Measurements from ENCODE around the gene SERPINB13. TPM values are rescaled to one million over a fixed set of nuclear protein-coding genes. Genes with fewer than 3 reads are reported as not detected.

SERPINB13 gene
- total and polyA plus RNA-seq, 3 donors from 2014 or later = not detected

DNA sequence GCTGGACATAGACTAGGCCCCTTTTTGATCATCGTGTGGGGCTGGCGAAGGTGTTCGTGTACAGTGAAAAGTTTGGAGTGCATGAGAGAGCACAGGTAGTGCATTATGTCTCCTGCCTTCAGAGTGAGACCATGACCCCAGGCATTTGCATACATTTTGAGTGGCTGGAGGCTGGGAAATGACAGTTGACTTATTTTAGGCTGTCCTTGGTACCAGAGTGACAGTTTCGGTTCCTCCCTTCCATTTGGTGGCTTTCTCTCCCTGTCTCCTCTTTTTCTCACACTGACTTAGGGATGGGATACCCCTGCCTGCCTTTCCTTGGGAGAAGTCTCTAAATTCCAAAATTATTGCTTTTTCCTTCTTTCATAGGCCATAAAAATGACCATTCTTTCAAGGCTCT is 24.9 kb upstream of the SERPINB13 start:
- intact Hi-C loops (cut with DNase I; ENCODE audit: low total_unique reads) = no loop called here
- no peak overlapping the region for H3K4me3 ChIP-seq
- no peak for DNase-seq
- H3K27me3 ChIP-seq = no peaks in the 10 kb centered on the region
- TF ChIP-seq, protein P1, sequence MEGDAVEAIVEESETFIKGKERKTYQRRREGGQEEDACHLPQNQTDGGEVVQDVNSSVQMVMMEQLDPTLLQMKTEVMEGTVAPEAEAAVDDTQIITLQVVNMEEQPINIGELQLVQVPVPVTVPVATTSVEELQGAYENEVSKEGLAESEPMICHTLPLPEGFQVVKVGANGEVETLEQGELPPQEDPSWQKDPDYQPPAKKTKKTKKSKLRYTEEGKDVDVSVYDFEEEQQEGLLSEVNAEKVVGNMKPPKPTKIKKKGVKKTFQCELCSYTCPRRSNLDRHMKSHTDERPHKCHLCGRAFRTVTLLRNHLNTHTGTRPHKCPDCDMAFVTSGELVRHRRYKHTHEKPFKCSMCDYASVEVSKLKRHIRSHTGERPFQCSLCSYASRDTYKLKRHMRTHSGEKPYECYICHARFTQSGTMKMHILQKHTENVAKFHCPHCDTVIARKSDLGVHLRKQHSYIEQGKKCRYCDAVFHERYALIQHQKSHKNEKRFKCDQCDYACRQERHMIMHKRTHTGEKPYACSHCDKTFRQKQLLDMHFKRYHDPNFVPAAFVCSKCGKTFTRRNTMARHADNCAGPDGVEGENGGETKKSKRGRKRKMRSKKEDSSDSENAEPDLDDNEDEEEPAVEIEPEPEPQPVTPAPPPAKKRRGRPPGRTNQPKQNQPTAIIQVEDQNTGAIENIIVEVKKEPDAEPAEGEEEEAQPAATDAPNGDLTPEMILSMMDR (IDR thresholded peaks at IDR 0.05) = no peak
- TF ChIP-seq POLR2A (IDR thresholded peaks at IDR 0.05) = no peak
- no peak overlapping the region for H3K27ac ChIP-seq
- no peaks in the 10 kb centered on the region for H3K9me3 ChIP-seq
- 87 to 95% methylated on average over 4 of the region's 4 CpGs for WGBS, 2 donors
- no peaks in the 10 kb centered on the region for H3K4me1 ChIP-seq
- no peaks in the 10 kb centered on the region for H3K36me3 ChIP-seq (ENCODE audit: low read depth, missing control alignments)

DNA sequence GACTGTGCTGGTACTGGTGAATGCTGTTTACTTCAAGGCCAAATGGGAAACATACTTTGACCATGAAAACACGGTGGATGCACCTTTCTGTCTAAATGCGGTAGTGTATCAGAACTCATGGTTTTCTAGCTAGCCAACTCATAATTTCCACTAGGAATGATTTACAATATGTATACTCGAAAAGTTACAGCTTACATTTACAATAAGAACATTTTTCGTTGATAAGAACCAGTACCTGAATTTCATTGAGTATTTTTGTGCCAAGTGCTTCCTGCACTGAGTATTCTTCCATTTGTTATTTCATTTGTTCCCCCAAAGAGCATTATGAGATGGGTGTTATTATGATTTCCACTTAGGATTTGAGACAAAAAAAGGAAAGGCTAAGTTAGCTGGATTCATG is 23.1 kb upstream of the SERPINB13 start:
- TF ChIP-seq POLR2A (IDR thresholded peaks at IDR 0.05) = no peak
- TF ChIP-seq, protein P1 (IDR thresholded peaks at IDR 0.05) = no peak
- intact Hi-C loops (cut with DNase I; ENCODE audit: low total_unique reads) = no loop called here
- H3K9me3 ChIP-seq = no peaks in the 10 kb centered on the region
- WGBS, 2 donors = 89% methylated on average over 4 of the region's 4 CpGs
- H3K4me1 ChIP-seq = no peaks in the 10 kb centered on the region
- no peaks in the 10 kb centered on the region for H3K27me3 ChIP-seq
- DNase-seq = no peak
- H3K36me3 ChIP-seq (ENCODE audit: low read depth, missing control alignments) = no peaks in the 10 kb centered on the region
- H3K27ac ChIP-seq = no peak overlapping the region
- no peak overlapping the region for H3K4me3 ChIP-seq

DNA sequence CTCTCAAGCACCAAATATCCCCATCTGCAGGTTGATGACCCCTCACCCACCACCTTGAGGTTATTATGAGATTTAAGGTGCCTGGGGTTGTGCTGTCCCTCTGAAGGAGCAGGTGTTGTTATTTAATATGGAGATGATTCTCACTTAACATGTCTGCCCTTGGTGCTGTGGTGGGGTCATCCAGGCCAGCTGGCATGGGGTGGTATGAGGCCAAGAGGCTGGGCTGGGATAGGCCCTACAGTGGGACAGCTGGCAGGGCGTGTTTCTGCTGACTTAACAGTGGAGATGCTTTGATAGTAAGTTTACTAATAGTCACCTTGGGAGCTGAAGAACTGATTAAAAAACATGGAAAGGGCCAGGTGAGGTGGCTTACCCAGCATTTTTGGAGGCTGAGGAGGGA is 22.6 kb upstream of the SERPINB13 start:
- no peak overlapping the region for H3K27ac ChIP-seq

DNA sequence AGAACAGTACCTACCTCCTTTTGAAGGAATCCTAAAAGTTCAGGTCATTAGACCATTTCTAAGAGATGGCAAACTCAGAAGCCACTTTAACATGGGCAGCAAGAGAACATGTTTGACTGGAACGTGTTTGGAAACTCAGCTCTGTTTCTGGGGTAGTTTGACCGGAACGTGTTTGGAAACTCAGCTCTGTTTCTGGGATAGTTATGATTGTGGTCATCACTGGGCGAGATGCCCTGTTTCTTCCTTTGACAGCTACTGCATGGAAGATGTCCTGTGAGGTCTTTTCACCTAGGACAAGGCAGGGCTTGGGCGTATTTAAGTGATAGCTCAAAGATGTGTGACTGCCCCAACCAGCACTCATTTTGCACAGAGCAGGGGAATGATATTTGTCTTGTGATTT is 19.9 kb upstream of the SERPINB13 start:
- H3K9me3 ChIP-seq = no peaks in the 10 kb centered on the region
- H3K36me3 ChIP-seq (ENCODE audit: low read depth, missing control alignments) = no peaks in the 10 kb centered on the region
- H3K4me1 ChIP-seq = no peaks in the 10 kb centered on the region
- H3K27ac ChIP-seq = no peak overlapping the region
- TF ChIP-seq POLR2A (IDR thresholded peaks at IDR 0.05) = no peak
- TF ChIP-seq, protein P1 (IDR thresholded peaks at IDR 0.05) = no peak
- no peak for DNase-seq
- no peaks in the 10 kb centered on the region for H3K27me3 ChIP-seq
- WGBS, 2 donors = 78 to 84% methylated on average over 5 of the region's 5 CpGs
- intact Hi-C loops (cut with DNase I; ENCODE audit: low total_unique reads) = no loop called here
- no peak overlapping the region for H3K4me3 ChIP-seq

More for the DNA sequence above, 22.6 kb upstream of the SERPINB13 start:
- 88 to 94% methylated on average over 1 of the region's 1 CpG for WGBS, 2 donors
- DNase-seq = no peak
- Histone ChIP-seq H3K4me3 (no peak overlapping the region), H3K36me3 (ENCODE audit: low read depth, missing control alignments) (no peaks in the 10 kb centered on the region), H3K27me3 (no peaks in the 10 kb centered on the region), H3K9me3 (no peaks in the 10 kb centered on the region), H3K4me1 (no peaks in the 10 kb centered on the region)
- intact Hi-C loops (cut with DNase I; ENCODE audit: low total_unique reads) = no loop called here
- TF ChIP-seq, protein P1 (IDR thresholded peaks at IDR 0.05) = no peak
- TF ChIP-seq POLR2A (IDR thresholded peaks at IDR 0.05) = no peak

DNA sequence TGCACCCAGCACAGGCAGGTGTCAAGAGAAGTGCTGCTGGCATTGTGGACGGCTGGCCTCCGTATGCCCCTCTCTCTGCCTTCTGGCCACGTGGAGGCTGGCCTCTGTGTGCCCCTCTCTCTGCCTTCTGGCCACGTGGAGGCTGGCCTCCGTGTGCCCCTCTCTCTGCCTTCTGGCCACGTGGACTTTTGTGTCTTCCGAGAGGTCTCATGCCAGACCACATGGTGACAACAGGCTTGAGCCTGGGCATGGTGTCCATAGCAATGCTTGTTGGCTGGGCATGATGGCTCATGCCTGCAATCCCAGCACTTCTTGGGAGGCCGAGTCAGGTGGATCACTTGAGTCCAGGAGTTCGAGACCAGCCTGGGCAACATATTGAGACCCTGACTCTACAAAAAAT is 19.3 kb upstream of the SERPINB13 start:
- H3K27ac ChIP-seq = no peak overlapping the region
- intact Hi-C loops (cut with DNase I; ENCODE audit: low total_unique reads) = no loop called here
- WGBS, 2 donors = 85 to 86% methylated on average over 4 to 9 of the region's 9 CpGs

More for the DNA sequence above, 19.3 kb upstream of the SERPINB13 start:
- Histone ChIP-seq H3K36me3 (ENCODE audit: low read depth, missing control alignments) (no peaks in the 10 kb centered on the region), H3K9me3 (no peaks in the 10 kb centered on the region), H3K4me3 (no peak overlapping the region), H3K4me1 (no peaks in the 10 kb centered on the region), H3K27me3 (no peaks in the 10 kb centered on the region)
- TF ChIP-seq POLR2A (IDR thresholded peaks at IDR 0.05) = no peak
- TF ChIP-seq, protein P1 (IDR thresholded peaks at IDR 0.05) = no peak
- no peak for DNase-seq
